Astrocyte (in vitro differentiated cells and primary cell): ENCODE measurements around the gene GYS1.

ENCODE experiments used
- EZH2 ChIP-seq: IDR thresholded peaks from 2 replicates; pipeline ENCODE4 v1.6.1; 2012; ENCODE audit warnings: mild to moderate bottlenecking, low read length, inconsistent platforms; ENCODE audit not compliant: insufficient read depth
- TF ChIP-seq, protein P1 (sequence below): IDR thresholded peaks from 2 replicates; pipeline ENCODE4 v1.5.1; 2011; ENCODE audit warnings: low read depth, mild to moderate bottlenecking, inconsistent platforms, low read length, moderate library complexity; ENCODE audit not compliant: insufficient read depth

GRCh38 chr19:49004964-49005614, 12.0 kb upstream of the GYS1 start:
- no peak for TF ChIP-seq EZH2
- TF ChIP-seq, protein P1, sequence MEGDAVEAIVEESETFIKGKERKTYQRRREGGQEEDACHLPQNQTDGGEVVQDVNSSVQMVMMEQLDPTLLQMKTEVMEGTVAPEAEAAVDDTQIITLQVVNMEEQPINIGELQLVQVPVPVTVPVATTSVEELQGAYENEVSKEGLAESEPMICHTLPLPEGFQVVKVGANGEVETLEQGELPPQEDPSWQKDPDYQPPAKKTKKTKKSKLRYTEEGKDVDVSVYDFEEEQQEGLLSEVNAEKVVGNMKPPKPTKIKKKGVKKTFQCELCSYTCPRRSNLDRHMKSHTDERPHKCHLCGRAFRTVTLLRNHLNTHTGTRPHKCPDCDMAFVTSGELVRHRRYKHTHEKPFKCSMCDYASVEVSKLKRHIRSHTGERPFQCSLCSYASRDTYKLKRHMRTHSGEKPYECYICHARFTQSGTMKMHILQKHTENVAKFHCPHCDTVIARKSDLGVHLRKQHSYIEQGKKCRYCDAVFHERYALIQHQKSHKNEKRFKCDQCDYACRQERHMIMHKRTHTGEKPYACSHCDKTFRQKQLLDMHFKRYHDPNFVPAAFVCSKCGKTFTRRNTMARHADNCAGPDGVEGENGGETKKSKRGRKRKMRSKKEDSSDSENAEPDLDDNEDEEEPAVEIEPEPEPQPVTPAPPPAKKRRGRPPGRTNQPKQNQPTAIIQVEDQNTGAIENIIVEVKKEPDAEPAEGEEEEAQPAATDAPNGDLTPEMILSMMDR = no peak
